Subcutaneous abdominal adipose tissue (tissue), 5 donors: Measurements from ENCODE around the gene CYP17A1.
"Not testable (repeated sequence)": the region's sequence is repeated elsewhere in the genome, so short reads cannot be mapped to it uniquely, and the experiment has no call there.

Experiments used
- H3K27ac ChIP-seq: one replicate; pipeline ENCODE4 v1.7.0; 2013; ENCODE audit warnings: low read depth, mild to moderate bottlenecking, inconsistent platforms, low read length, moderate library complexity
- H3K27me3 ChIP-seq, 5 donors: one replicate each; pipeline ENCODE4 v1.7.0; 2013; ENCODE audit warnings: low read length in 5 of 5, inconsistent platforms in 1 of 5; ENCODE audit not compliant: control insufficient read depth in 5 of 5, insufficient read depth in 4 of 5
- H3K36me3 ChIP-seq, 5 donors: one replicate each; pipeline ENCODE4 v1.7.0; 2013; ENCODE audit warnings: low read length in 5 of 5; ENCODE audit not compliant: control insufficient read depth in 5 of 5, insufficient read depth in 5 of 5
- H3K4me1 ChIP-seq, 5 donors: one replicate each; pipeline ENCODE4 v1.7.0; 2013; ENCODE audit warnings: low read length in 5 of 5, mild to moderate bottlenecking in 3 of 5, moderate library complexity in 1 of 5; ENCODE audit not compliant: control insufficient read depth in 5 of 5, insufficient read depth in 5 of 5
- H3K4me3 ChIP-seq, 5 donors: one replicate each; pipeline ENCODE4 v1.7.0; 2013; ENCODE audit warnings: low read length in 5 of 5, low read depth in 1 of 5
- H3K9ac ChIP-seq, 5 donors: one replicate each; pipeline ENCODE4 v1.7.0; 2013; ENCODE audit warnings: low read length in 5 of 5, mild to moderate bottlenecking in 4 of 5, moderate library complexity in 3 of 5
- H3K9me3 ChIP-seq, 5 donors: one replicate each; pipeline ENCODE4 v1.7.0; 2013; ENCODE audit warnings: low read length in 5 of 5; ENCODE audit not compliant: control insufficient read depth in 5 of 5
- donor health status: healthy.
- donor health status: healthy.
- donor health status: healthy.
- donor health status: healthy.
- donor health status: healthy.

Gene CYP17A1

DNA sequence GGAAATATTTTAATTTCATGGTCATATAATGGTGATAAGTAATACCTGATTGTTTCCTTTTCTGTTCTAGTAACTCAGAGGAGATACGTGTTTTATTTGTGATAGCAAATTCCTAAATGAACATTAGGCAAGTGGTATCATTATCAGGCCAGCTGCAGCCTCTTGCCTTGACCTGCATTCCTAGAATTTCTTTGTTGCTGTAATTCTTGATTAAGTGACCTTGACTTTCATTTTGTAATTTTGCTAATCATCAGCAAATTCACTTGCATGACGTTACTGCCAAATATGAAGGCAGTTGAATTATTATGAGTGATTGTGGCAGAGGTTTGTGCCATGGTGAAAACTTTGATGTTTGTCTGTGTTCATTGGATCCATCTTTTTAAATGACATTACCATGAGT, 26.4 kb upstream of the CYP17A1 start:
- no peaks in the 10 kb centered on the region for H3K27me3 ChIP-seq
- H3K36me3 ChIP-seq: peaks cover 18 to 28% (median 20%) of the 10 kb centered on the region in 5 donors
- H3K9me3 ChIP-seq: no peaks in the 10 kb centered on the region
- H3K4me3 ChIP-seq: no peak overlapping the region
- H3K4me1 ChIP-seq: peaks cover 0 to 6% (median 0%) of the 10 kb centered on the region in 5 donors
- H3K27ac ChIP-seq: no peak overlapping the region
- no peak overlapping the region for H3K9ac ChIP-seq

DNA sequence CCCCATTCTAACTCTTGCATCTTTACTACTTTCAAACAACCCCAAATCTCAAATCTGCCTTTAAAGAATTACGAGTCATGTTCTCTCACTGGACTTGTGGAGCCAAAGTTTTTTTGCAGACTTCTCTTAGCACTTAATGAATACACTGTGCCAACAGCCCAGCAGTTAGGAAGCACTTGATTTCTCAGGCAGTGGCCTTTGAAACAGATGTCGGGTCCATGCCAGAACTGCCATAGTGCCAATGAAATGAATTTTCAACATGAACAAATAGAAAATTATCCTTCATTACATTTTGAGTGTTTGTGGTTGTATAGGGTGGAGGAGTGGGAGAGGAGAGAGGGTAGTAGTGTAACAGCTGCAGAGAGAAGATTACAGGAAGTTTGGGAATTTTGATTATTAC, 22.7 kb upstream of the CYP17A1 start:
- Histone ChIP-seq H3K27me3 (no peaks in the 10 kb centered on the region), H3K27ac (no peak overlapping the region), H3K9ac (no peak overlapping the region), H3K4me1 (peaks cover 0 to 21% (median 7%) of the 10 kb centered on the region in 5 donors), H3K36me3 (peaks cover 16 to 28% (median 18%) of the 10 kb centered on the region in 5 donors), H3K4me3 (no peak overlapping the region), H3K9me3 (no peaks in the 10 kb centered on the region)

DNA sequence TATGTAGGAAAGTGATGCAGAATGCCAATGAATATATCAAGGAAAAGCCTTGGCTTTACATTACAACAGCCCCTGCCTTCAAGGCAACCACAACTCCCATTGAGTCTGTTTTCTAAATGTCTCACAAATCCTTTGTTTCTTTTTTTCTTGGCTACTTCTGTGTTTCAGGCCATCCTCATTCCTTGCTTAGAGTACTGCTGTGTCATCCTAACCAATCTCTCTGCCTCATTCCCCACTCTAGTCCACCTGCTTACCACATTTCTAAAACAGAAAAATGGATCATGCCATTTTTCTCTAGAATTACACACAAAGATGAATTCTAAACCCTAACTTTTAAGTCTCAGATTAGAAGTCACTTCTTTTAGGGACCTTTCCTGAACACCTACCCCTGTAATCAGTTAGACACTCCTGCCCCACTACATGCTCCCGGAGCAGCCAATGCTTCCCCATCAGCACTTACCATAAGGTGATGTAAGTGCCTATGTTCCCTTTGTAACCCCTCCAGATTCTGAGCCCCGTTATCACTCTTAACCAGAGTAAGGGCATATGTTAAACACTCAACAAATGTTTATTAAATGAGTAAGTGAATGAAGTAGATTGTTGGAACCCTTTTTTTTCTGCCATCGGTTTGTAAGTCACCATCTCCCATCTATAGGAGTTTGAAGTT, 19.7 kb upstream of the CYP17A1 start:
- Histone ChIP-seq H3K4me1 (peaks cover 5 to 26% (median 11%) of the 10 kb centered on the region in 5 donors), H3K36me3 (peaks cover 2 to 11% (median 8%) of the 10 kb centered on the region in 5 donors), H3K9me3 (no peaks in the 10 kb centered on the region), H3K27me3 (no peaks in the 10 kb centered on the region), H3K4me3 (no peak overlapping the region), H3K27ac (no peak overlapping the region), H3K9ac (no peak overlapping the region)

DNA sequence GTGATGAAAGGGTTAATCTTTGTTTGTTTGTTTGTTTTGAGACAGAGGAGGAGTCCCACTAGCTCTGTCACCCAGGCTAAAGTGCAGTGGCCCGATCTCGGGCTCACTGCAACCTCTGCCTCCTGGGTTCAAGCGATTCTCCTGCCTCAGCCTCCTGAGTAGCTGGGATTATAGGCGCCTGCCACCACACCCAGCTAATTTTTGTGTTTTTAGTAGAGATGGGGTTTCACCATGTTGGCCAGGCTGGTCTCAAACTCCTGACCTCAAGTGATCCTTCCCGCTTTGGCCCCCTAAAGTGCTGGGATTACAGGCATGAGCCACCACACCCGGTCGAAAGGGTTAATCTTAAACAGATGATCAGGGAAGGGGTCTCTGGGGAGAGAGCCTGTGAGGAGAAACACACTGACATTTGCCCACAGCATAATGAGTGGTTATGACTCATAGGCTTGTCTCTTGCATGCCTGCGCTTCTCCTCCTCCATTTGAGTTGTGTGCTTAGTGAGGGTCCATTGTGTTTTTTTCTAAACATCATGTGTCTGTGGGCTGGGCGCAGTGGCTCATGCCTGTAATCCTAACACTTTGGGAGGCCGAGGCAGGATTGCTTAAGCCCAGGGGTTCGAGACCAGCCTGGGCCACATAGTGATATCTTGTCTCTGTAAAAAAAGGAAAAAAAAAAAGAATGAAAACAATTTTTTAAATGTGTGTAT, 18.7 kb upstream of the CYP17A1 start:
- H3K27me3 ChIP-seq, H3K4me3 ChIP-seq, H3K9me3 ChIP-seq, H3K36me3 ChIP-seq: not testable (repeated sequence)
- Histone ChIP-seq H3K27ac (peak overlapping the region; percentile 46), H3K9ac (peak overlapping the region in 2 of 5 donors; percentile 11 to 52), H3K4me1 (peaks cover 5 to 26% (median 11%) of the 10 kb centered on the region in 5 donors)

DNA sequence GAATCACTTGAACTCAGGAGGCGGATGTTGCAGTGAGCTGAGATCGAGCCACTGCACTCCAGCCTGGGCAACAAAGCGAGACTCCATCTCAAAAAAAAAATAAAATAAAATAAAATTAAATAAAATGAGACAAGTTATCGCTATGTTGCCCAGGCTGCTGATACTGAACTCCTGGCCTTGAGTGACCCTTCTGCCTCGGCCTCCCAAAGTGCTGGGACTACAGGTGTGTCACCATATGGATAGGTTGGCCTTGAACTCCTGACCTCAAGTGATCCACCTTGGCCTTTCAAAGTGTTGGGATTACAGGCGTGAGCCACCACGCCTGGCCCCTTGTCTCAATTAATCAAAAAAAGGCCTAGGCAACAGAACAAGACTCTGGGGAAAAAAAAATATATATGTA, 16.0 kb upstream of the CYP17A1 start:
- H3K27ac ChIP-seq, H3K27me3 ChIP-seq, H3K9ac ChIP-seq, H3K36me3 ChIP-seq, H3K9me3 ChIP-seq, H3K4me3 ChIP-seq: not testable (repeated sequence)
- H3K4me1 ChIP-seq: peaks cover 5 to 21% (median 11%) of the 10 kb centered on the region in 5 donors

DNA sequence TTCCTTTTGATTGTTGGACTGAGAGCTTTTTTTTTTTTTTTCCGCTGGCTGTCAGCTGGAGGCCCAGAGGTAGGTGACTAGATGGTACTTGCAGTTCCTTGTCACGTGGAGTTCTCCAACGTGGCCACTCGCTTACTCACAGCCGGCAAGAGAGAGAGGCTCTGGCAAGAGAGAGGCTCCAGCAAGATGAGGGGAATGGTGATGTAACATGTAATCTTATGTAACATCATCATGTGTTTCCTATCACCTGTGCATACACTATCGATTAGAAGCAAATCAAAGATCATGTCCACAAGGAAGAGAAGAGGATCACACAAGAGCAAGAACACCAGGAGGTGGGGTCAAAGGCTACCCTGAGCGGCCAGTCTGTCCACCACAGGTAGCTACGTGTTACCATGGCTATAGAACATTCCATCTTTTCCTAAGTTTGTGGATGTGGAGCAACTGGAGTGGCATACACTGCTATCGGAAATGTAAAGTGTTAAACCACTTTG, 12.9 kb upstream of the CYP17A1 start:
- Histone ChIP-seq H3K27me3 (peaks cover 0 to 3% (median 0%) of the 10 kb centered on the region in 5 donors), H3K4me1 (peaks cover 4 to 6% (median 6%) of the 10 kb centered on the region in 5 donors), H3K9ac (no peak overlapping the region), H3K36me3 (no peaks in the 10 kb centered on the region), H3K4me3 (no peak overlapping the region), H3K9me3 (no peaks in the 10 kb centered on the region), H3K27ac (no peak overlapping the region)

DNA sequence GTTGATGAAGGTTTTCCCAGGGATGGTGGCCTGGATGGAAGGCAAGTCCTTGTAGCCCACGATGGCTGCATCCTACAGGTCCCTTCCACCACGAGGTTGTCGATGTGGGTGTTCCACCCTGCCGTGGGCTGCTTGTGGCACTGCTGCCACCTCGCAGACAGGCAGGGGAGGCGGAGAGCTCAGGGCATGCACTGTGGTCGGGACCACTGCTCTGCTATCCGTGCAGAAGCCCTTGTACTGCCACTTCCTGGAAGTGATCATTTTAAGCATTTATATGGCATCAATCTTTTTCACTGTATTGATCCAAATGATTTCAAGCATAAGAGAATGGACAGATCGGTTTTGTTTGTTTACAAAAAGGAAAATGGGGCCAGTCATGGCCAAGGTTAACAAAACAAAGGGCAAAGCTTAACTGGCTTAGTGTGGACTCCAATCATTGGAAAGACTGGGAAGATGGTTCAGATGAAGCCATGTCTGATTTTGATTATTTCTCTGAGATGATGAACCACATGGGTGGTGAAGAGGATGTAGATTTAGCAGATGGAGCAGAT, 8.2 kb upstream of the CYP17A1 start:
- no peak overlapping the region for H3K27ac ChIP-seq
- H3K27me3 ChIP-seq: peaks cover 0 to 4% (median 3%) of the 10 kb centered on the region in 5 donors
- no peak overlapping the region for H3K4me3 ChIP-seq
- no peaks in the 10 kb centered on the region for H3K36me3 ChIP-seq
- H3K9ac ChIP-seq: no peak overlapping the region
- H3K4me1 ChIP-seq: no peaks in the 10 kb centered on the region
- H3K9me3 ChIP-seq: no peaks in the 10 kb centered on the region

DNA sequence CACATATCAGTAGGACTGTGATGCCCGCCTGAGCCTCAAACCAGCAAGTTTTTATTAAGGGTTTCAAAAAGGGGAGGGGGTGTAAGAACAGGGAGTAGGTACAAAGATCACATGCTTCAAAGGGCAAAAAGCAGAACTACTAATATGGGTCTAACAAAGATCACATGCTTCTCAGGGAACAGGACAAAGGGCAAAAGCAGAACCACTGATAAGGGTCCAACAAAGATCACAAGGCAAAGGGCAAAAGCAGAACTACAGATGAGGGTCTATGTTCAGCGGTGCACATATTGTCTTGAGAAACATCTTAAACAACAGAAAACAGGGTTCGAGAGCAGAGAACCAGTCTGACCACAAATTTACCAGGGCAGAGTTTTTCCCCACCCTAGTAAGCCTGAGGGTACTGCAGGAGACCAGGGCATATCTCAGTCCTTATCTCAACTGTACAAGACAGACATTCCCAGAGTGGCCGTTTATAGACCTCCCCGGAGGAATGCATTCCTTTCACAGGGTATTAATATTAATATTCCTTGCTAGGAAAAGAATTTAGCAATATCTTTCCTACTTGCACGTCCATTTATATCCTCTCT, 7.1 kb upstream of the CYP17A1 start:
- not testable (repeated sequence) for H3K27ac ChIP-seq, H3K9me3 ChIP-seq, H3K4me1 ChIP-seq, H3K4me3 ChIP-seq, H3K9ac ChIP-seq, H3K27me3 ChIP-seq, H3K36me3 ChIP-seq

DNA sequence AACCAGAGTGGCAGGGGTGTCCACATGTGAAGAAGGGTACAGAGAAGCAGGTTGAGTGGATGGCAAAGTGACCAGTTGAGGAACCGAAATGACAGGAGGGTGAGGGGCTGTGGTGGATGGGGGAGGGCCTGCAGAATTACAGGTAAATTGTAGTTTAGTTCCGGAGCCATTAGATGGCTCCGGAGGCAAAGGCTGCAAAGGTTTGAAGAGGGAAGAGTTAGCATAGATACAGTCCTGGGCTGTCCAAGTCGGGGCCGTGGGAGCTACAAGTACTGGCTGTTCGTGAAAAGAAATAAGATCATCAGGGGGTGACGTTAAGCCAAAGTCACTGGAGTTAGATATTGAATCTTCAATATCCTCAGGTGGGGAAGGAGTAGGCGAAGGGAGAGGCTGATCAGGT, 5.9 kb upstream of the CYP17A1 start:
- H3K36me3 ChIP-seq, H3K27ac ChIP-seq, H3K9ac ChIP-seq, H3K4me3 ChIP-seq, H3K9me3 ChIP-seq, H3K27me3 ChIP-seq, H3K4me1 ChIP-seq: not testable (repeated sequence)

DNA sequence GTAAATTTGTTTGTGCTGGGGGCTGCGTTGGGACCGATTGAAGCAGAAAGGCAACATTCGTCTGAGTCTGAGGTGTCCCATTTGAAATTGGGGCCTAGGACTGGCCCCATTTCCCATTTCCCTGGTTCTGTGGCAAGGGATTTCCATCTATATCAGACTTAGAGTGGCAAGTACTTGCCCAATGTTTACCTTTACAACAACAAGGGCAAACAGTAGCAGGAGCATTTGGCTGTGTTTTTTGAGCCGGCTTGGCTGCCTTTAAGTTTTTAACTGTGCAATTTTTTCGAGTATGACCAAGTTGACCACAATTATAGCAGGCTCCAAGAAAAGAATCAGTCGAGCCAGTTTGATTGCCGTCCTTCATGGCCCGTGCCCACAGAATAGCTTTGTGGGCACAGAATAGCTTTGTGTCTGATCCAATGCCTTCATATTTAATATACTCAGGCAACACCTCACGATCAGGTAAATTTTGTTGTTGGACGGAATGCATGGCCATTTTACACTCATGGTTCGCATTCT, 4.7 kb upstream of the CYP17A1 start:
- H3K9me3 ChIP-seq: peaks cover 0 to 10% (median 0%) of the 10 kb centered on the region in 5 donors
- no peak overlapping the region for H3K27ac ChIP-seq

More for the DNA sequence above, 4.7 kb upstream of the CYP17A1 start:
- no peak overlapping the region for H3K4me3 ChIP-seq
- no peaks in the 10 kb centered on the region for H3K4me1 ChIP-seq
- H3K9ac ChIP-seq: no peak overlapping the region
- H3K27me3 ChIP-seq: peaks cover 0 to 5% (median 4%) of the 10 kb centered on the region in 5 donors
- no peaks in the 10 kb centered on the region for H3K36me3 ChIP-seq
